Measurements from ENCODE around the gene ENAM.
"Not testable (repeated sequence)": the region's sequence is repeated elsewhere in the genome, so short reads cannot be mapped to it uniquely, and the experiment has no call there.

Gene ENAM

DNA sequence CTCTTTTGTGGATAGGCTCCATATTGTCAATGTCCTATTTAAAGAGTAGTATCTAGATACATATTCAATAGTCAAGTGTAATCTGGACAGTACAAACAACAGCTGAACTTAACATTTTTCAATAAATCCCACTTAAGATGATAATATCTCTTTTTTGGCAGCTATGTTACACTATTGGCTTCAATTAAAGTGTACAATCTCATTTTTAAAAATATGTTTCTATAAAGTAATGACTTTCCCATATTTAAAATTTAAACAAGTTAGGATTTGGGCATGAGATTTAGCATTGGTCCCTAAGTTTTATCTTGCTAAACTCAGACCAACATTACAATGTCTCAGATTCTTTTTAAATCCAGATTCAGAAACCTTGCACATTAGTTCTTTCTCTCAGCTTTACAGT lies 45.6 kb downstream of the ENAM start:
- no peak overlapping the region for H3K4me3 ChIP-seq (ENCODE audit: low read length)
- DNase-seq (ENCODE audit: low read depth, low spot score) = no peak

DNA sequence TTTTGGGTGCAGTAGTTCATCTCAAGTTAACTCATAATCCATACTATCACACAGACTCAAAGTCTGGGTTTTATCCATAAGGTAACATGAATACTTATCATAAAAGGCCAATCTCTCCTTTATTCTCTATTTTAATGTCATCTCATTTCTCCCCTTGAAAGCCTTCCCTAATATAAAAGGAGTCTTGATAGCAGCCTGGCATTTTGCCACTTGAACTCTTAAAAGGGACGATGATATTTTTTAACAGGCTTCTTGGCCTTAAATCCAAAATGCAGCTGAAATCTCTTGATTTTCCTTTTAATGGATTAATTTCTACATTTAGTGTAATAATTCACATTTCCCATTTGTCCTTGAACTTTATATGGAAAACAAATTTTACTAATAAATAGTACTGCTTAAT lies 46.2 kb downstream of the ENAM start:
- H3K4me3 ChIP-seq (ENCODE audit: low read length) = no peak overlapping the region
- DNase-seq (ENCODE audit: low read depth, low spot score) = no peak

- H3K4me3 ChIP-seq (ENCODE audit: low read length) = no peak overlapping the region
- peak; percentile 68 for DNase-seq (ENCODE audit: low read depth, low spot score)
Observed at GRCh38 chr4:70676554-70677090, 48.1 kb downstream of the ENAM start.

DNA sequence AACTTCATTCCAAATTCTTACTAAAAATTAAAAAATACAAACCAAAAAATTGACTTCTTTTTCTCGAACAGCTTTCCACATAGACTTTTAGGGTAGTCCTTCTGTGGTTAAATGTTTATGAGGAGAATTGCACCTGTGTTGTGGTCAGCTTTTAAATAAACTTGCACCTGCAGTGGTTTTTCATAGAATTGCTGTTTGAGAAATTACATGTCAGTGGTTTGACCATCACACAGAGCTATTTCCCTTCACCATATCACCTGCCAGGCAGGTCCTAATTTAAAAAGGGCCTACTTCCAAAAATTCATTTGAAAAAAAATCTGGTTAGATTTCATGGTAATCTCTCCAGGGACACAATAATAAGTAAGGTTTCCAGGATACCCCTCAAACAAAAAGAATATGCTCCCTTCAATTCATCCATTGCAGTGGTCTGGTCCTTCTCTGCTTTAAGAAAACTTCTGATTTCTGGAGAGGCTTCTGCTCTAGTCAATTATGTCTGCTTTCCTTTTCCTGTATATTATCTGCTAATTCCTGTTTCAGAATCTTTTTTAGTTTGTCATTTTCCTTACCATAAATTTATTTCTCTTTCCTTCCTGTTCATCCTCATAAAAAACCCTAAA lies 49.9 kb downstream of the ENAM start:
- DNase-seq (ENCODE audit: low read depth, low spot score) = peak; percentile 93
- H3K4me3 ChIP-seq (ENCODE audit: low read length) = no peak overlapping the region

DNA sequence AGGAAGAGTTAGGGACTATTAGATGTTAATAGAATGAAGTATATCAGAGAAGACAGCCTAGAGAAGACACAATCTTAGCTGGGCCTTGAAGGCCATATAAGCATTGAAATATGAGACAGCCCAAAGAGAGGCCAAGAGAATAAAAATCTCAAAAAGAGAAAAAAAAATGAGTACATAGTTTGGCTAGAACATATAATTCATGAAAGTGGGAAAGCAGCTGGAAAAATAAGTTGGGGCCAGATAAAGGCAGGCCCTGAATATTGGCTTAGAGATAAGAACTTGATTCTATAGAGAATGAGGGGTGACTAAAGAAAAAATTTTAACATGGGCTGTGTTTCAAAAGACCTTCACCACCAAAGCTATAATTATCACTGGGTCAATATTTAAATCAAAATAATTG lies 52.4 kb downstream of the ENAM start:
- H3K4me3 ChIP-seq (ENCODE audit: low read length) = no peak overlapping the region
- DNase-seq (ENCODE audit: low read depth, low spot score) = no peak

GRCh38 chr4:70681704-70682103 lies 53.2 kb downstream of the ENAM start:
- H3K4me3 ChIP-seq (ENCODE audit: low read length) = no peak overlapping the region
- no peak for DNase-seq (ENCODE audit: low read depth, low spot score)

GRCh38 chr4:70682142-70682541 lies 53.6 kb downstream of the ENAM start:
- not testable (repeated sequence) for H3K4me3 ChIP-seq (ENCODE audit: low read length); DNase-seq (ENCODE audit: low read depth, low spot score)

GRCh38 chr4:70687392-70687791 lies 58.8 kb downstream of the ENAM start:
- H3K4me3 ChIP-seq (ENCODE audit: low read length) = peak overlapping the region; percentile 84

GRCh38 chr4:70687821-70688794 lies 59.6 kb downstream of the ENAM start, which contains the start of gene UTP3:
UTP3 (plus strand) TSS chr4:70688532; CDS start chr4:70688678, 146 bp downstream.
- peak; percentile 99 for DNase-seq (ENCODE audit: low read depth, low spot score)
- peak within 1 kb of the TSS; percentile 84 for H3K4me3 ChIP-seq (ENCODE audit: low read length)

More at GRCh38 chr4:70687392-70687791, 58.8 kb downstream of the ENAM start:
- DNase-seq (ENCODE audit: low read depth, low spot score) = no peak

GRCh38 chr4:70688795-70689231 lies 60.3 kb downstream of the ENAM start:
- DNase-seq (ENCODE audit: low read depth, low spot score) = no peak

GRCh38 chr4:70691661-70692060 lies 63.1 kb downstream of the ENAM start:
- no peak for DNase-seq (ENCODE audit: low read depth, low spot score)
- no peak overlapping the region for H3K4me3 ChIP-seq (ENCODE audit: low read length)

More at GRCh38 chr4:70688795-70689231, 60.3 kb downstream of the ENAM start:
- peak overlapping the region; percentile 84 for H3K4me3 ChIP-seq (ENCODE audit: low read length)

DNA sequence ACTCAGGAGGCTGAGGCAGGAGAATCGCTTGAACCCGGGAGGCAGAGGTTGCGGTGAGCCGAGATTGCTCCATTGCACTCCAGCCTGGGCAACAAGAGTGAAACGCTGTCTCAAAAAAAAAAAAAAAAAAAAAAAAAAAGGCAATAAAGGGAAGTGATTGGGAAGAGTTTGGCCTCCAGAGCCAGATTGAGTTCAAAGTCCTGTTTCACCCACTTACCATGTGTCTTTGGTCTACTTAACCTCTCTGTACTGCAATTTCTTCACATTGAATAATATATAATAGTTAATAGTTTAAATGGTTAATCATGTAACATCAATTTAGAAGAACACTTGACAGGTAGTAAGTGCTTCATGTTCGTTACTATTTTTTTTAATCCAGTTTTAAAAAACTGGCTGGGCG lies 66.1 kb downstream of the ENAM start:
- not testable (repeated sequence) for H3K4me3 ChIP-seq (ENCODE audit: low read length); DNase-seq (ENCODE audit: low read depth, low spot score)

All from Jurkat, Clone E6-1 (cell line).